HuH-7.5 (cell line): ENCODE measurements around the gene ETFA.

Experiments
- DNase-seq: peaks from one replicate; pipeline ENCODE4 v3.0.0; 2011; ENCODE audit warnings: low spot score

ETFA gene

GRCh38 chr15:76311100-76311953, at the start of gene ETFA:
Gene ETFA, minus strand, starts transcription at chr15:76311469. Its CDS starts 81 bp downstream, at chr15:76311388.
- peak; percentile 97 for DNase-seq

GRCh38 chr15:76360416-76360815, 49.1 kb upstream of the ETFA start:
- DNase-seq, result no peak

- no peak for DNase-seq
These were observed 47.9 kb upstream of the ETFA start for GRCh38 chr15:76359152-76359551.

- DNase-seq, result no peak
These were observed 47.2 kb upstream of the ETFA start for GRCh38 chr15:76358453-76358852.

GRCh38 chr15:76354823-76355440, 43.7 kb upstream of the ETFA start:
- no peak for DNase-seq

GRCh38 chr15:76353903-76354302, 42.6 kb upstream of the ETFA start:
- DNase-seq, result no peak

- DNase-seq, result no peak
These were observed 41.8 kb upstream of the ETFA start for GRCh38 chr15:76353023-76353577.

GRCh38 chr15:76349301-76350070, 38.2 kb upstream of the ETFA start:
- DNase-seq, result no peak

GRCh38 chr15:76347482-76348055, 36.3 kb upstream of the ETFA start:
- DNase-seq, result no peak

GRCh38 chr15:76346669-76347481, 35.6 kb upstream of the ETFA start:
- no peak for DNase-seq

GRCh38 chr15:76345880-76346668, 34.8 kb upstream of the ETFA start:
- peak; percentile 93 for DNase-seq

GRCh38 chr15:76345583-76345879, 34.3 kb upstream of the ETFA start:
- DNase-seq, result no peak

GRCh38 chr15:76344893-76345582, 33.8 kb upstream of the ETFA start:
- no peak for DNase-seq

- peak; percentile 36 for DNase-seq
These were observed 32.2 kb upstream of the ETFA start for GRCh38 chr15:76343313-76343996.

GRCh38 chr15:76342382-76343201, 31.3 kb upstream of the ETFA start:
- DNase-seq, result peak; percentile 22

GRCh38 chr15:76342058-76342381, 30.8 kb upstream of the ETFA start:
- DNase-seq, result no peak

- DNase-seq, result peak; percentile 27
These were observed 30.2 kb upstream of the ETFA start for GRCh38 chr15:76341366-76342057.

GRCh38 chr15:76340803-76341365, 29.6 kb upstream of the ETFA start:
- peak; percentile 37 for DNase-seq
